K562 (cell line): Measurements from ENCODE around the gene CEBPE.

ENCODE experiments used
- CEBPB ChIP-seq: fragments of 450-650 bp; IDR thresholded peaks from 2 replicates; pipeline ENCODE4 v1.6.1; 2016; ENCODE audit warnings: missing genetic modification characterization, missing compliant biosample characterization
- KAT2B ChIP-seq: IDR thresholded peaks from one replicate; pipeline ENCODE4 v1.6.1; 2012; ENCODE audit warnings: low read depth, mild to moderate bottlenecking, control low read depth, inconsistent platforms, low read length, moderate library complexity
- RFX5 ChIP-seq: IDR thresholded peaks from 2 replicates; pipeline ENCODE4 v1.6.1; 2011; ENCODE audit warnings: low read depth, mild to moderate bottlenecking, improper control_type of control experiment, low read length
- SIX5 ChIP-seq, 2 experiments: IDR thresholded peaks; 2 replicates each; pipeline ENCODE4 v1.6.1; 2011; ENCODE audit warnings: low read length in 2 of 2, borderline replicate concordance in 1 of 2, low read depth in 1 of 2, mild to moderate bottlenecking in 1 of 2, moderate library complexity in 1 of 2; ENCODE audit not compliant: insufficient read depth in 1 of 2

DNA sequence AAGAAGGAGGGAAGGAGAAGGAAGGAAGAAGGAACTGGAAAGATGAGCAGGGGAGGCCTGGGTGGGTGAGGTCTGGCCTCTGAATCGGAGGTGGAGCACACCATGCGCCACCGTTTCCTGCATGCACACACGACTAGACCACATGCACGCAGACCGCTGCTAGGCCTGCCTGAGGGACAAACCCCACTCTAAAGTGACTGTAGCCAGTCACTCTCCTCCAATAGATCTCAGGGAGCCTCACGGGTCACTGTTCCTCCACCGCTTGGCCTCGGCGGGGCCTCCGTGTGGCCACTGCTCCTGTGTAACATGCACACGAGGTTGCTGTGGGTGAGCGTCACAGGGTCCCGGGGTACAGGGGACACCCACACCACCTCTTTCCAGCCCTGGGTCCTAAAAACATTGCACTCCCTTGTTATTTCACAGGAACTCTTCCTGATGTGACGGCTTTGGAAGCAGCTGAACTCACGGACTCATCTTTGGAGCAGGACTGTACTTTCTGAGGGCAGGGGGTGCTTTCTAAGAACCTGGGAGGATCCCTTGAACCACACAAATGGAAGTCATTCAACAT, 17.6 kb upstream of the CEBPE start:
- TF ChIP-seq KAT2B = no peak
- TF ChIP-seq CEBPB (tag) = no peak
- TF ChIP-seq RFX5 = no peak
- TF ChIP-seq SIX5 (IDR thresholded peaks at IDR 0.05; ENCODE audit: borderline replicate concordance in 1 of 2, insufficient read depth in 1 of 2, low read depth in 1 of 2, low read length in 2 of 2) = no peak
